Osteocyte (in vitro differentiated cells): ENCODE measurements around the gene FTO. TPM values are rescaled to one million over a fixed set of nuclear protein-coding genes. Genes with fewer than 3 reads are reported as not detected.
A peak's percentile ranks its signal among the peaks of the same experiment; 100 is the strongest.

Experiments used
- DNase-seq: peaks from one replicate; pipeline ENCODE4 v3.0.0; 2021; ENCODE audit warnings: mixed read lengths; ENCODE audit not compliant: unreplicated experiment; ENCODE audit errors: extremely low spot score
- H3K27ac Mint-ChIP-seq: one replicate; pipeline ENCODE4 v1.8.0; 2021; ENCODE audit warnings: mild to moderate bottlenecking, mixed read lengths; ENCODE audit not compliant: unreplicated experiment
- H3K27me3 Mint-ChIP-seq: one replicate; pipeline ENCODE4 v1.8.0; 2021; ENCODE audit warnings: mixed read lengths; ENCODE audit not compliant: unreplicated experiment
- H3K36me3 Mint-ChIP-seq: one replicate; pipeline ENCODE4 v1.8.0; 2021; ENCODE audit warnings: mixed read lengths; ENCODE audit not compliant: unreplicated experiment
- H3K4me1 Mint-ChIP-seq: one replicate; pipeline ENCODE4 v1.8.0; 2021; ENCODE audit warnings: mixed read lengths; ENCODE audit not compliant: unreplicated experiment
- H3K4me3 Mint-ChIP-seq: one replicate; pipeline ENCODE4 v1.8.0; 2021; ENCODE audit warnings: mild to moderate bottlenecking, moderate library complexity, mixed read lengths; ENCODE audit not compliant: unreplicated experiment
- H3K9me3 Mint-ChIP-seq: one replicate; pipeline ENCODE4 v1.8.0; 2021; ENCODE audit warnings: mixed read lengths; ENCODE audit not compliant: unreplicated experiment
- CTCF ChIP-seq: fragments of 200-600 bp; sonication (generic); IDR thresholded peaks from 2 replicates; pipeline ENCODE4 v1.5.0; 2021; ENCODE audit warnings: antibody characterized with exemption, mild to moderate bottlenecking, moderate library complexity
- total RNA-seq: library from RNA; stranded (reverse); gene quantifications from 2 replicates; pipeline ENCODE4 v1.2.1, GENCODE V29; 2021

The FTO gene
- total RNA-seq, 1 donor from 2014 or later, result 108 TPM

- DNase-seq, result no peak
- no peak for TF ChIP-seq CTCF
- Mint-ChIP-seq H3K36me3 (peaks cover 7% of the 10 kb centered on the region), H3K27me3 (no peaks in the 10 kb centered on the region), H3K4me3 (no peak overlapping the region), H3K4me1 (peaks cover 16% of the 10 kb centered on the region), H3K27ac (no peak overlapping the region), H3K9me3 (peaks cover 7% of the 10 kb centered on the region)
These were observed 52.5 kb downstream of the FTO start for GRCh38 chr16:53756275-53756996.

- H3K4me3 Mint-ChIP-seq, result no peak overlapping the region
- H3K36me3 Mint-ChIP-seq, result peaks cover 7% of the 10 kb centered on the region
- TF ChIP-seq CTCF, result no peak
- no peak overlapping the region for H3K27ac Mint-ChIP-seq
- H3K27me3 Mint-ChIP-seq, result no peaks in the 10 kb centered on the region
- H3K9me3 Mint-ChIP-seq, result peaks cover 7% of the 10 kb centered on the region
- no peak for DNase-seq
- peaks cover 17% of the 10 kb centered on the region for H3K4me1 Mint-ChIP-seq
These were observed 54.1 kb downstream of the FTO start for GRCh38 chr16:53757971-53758609.

- H3K27me3 Mint-ChIP-seq, result no peaks in the 10 kb centered on the region
- peaks cover 29% of the 10 kb centered on the region for H3K4me1 Mint-ChIP-seq
- no peak overlapping the region for H3K27ac Mint-ChIP-seq
- peaks cover 7% of the 10 kb centered on the region for H3K36me3 Mint-ChIP-seq
- peaks cover 7% of the 10 kb centered on the region for H3K9me3 Mint-ChIP-seq
- TF ChIP-seq CTCF, result no peak
- DNase-seq, result no peak
- H3K4me3 Mint-ChIP-seq, result no peak overlapping the region
These were observed 58.2 kb downstream of the FTO start for GRCh38 chr16:53761962-53762703.

GRCh38 chr16:53766304-53767016 is 62.5 kb downstream of the FTO start:
- DNase-seq, result no peak
- H3K36me3 Mint-ChIP-seq, result no peaks in the 10 kb centered on the region
- peaks cover 32% of the 10 kb centered on the region for H3K4me1 Mint-ChIP-seq
- H3K27me3 Mint-ChIP-seq, result no peaks in the 10 kb centered on the region
- H3K27ac Mint-ChIP-seq, result peak overlapping the region; percentile 23
- no peak overlapping the region for H3K4me3 Mint-ChIP-seq
- no peak for TF ChIP-seq CTCF
- H3K9me3 Mint-ChIP-seq, result no peaks in the 10 kb centered on the region
